ENCODE data around the gene LYPD6B. TPM values are rescaled to one million over a fixed set of nuclear protein-coding genes. Genes with fewer than 3 reads are reported as not detected.

Gene LYPD6B
- total RNA-seq, 1 donor, result 2.5 TPM

GRCh38 chr2:149192427-149192826 is 153.9 kb downstream of the LYPD6B start:
- Histone ChIP-seq H3K4me3 (ENCODE audit: insufficient read depth, low read length) (no peak overlapping the region), H3K27me3 (ENCODE audit: insufficient read depth, low read length) (no peaks in the 10 kb centered on the region), H3K27ac (ENCODE audit: low read depth, low read length) (no peak overlapping the region), H3K4me2 (ENCODE audit: insufficient read depth, low read length) (no peak overlapping the region), H3K36me3 (ENCODE audit: insufficient read depth, low read length) (no peaks in the 10 kb centered on the region), H3K79me2 (ENCODE audit: insufficient read depth, low read length) (no peaks in the 10 kb centered on the region), H4K20me1 (ENCODE audit: insufficient read depth, low read length) (no peaks in the 10 kb centered on the region), H3K9me3 (ENCODE audit: low read depth, low read length) (no peaks in the 10 kb centered on the region), H2AFZ (ENCODE audit: low read length) (no peak overlapping the region), H3K4me1 (ENCODE audit: insufficient read depth, low read length) (no peaks in the 10 kb centered on the region)
- TF ChIP-seq CTCF (IDR thresholded peaks at IDR 0.05; ENCODE audit: extremely low read depth, low read depth, low read length), result no peak
- DNase-seq (ENCODE audit: insufficient read length, low spot score, missing footprints), result no peak

- no peak overlapping the region for H3K4me3 ChIP-seq (ENCODE audit: insufficient read depth, low read length)
- no peak overlapping the region for H3K27ac ChIP-seq (ENCODE audit: low read depth, low read length)
- TF ChIP-seq CTCF (IDR thresholded peaks at IDR 0.05; ENCODE audit: extremely low read depth, low read depth, low read length), result no peak
- H3K79me2 ChIP-seq (ENCODE audit: insufficient read depth, low read length), result no peaks in the 10 kb centered on the region
- H3K9me3 ChIP-seq (ENCODE audit: low read depth, low read length), result no peaks in the 10 kb centered on the region
- no peak overlapping the region for H3K4me2 ChIP-seq (ENCODE audit: insufficient read depth, low read length)
- H3K27me3 ChIP-seq (ENCODE audit: insufficient read depth, low read length), result no peaks in the 10 kb centered on the region
- H3K4me1 ChIP-seq (ENCODE audit: insufficient read depth, low read length), result no peaks in the 10 kb centered on the region
- H4K20me1 ChIP-seq (ENCODE audit: insufficient read depth, low read length), result no peaks in the 10 kb centered on the region
- no peaks in the 10 kb centered on the region for H3K36me3 ChIP-seq (ENCODE audit: insufficient read depth, low read length)
- DNase-seq (ENCODE audit: insufficient read length, low spot score, missing footprints), result no peak
- no peak overlapping the region for H2AFZ ChIP-seq (ENCODE audit: low read length)
Measured at GRCh38 chr2:149200109-149200520, 161.6 kb downstream of the LYPD6B start.

- no peak for TF ChIP-seq CTCF (IDR thresholded peaks at IDR 0.05; ENCODE audit: extremely low read depth, low read depth, low read length)
- Histone ChIP-seq H3K4me3 (ENCODE audit: insufficient read depth, low read length) (no peak overlapping the region), H3K36me3 (ENCODE audit: insufficient read depth, low read length) (no peaks in the 10 kb centered on the region), H3K4me1 (ENCODE audit: insufficient read depth, low read length) (no peaks in the 10 kb centered on the region), H3K27me3 (ENCODE audit: insufficient read depth, low read length) (no peaks in the 10 kb centered on the region), H3K79me2 (ENCODE audit: insufficient read depth, low read length) (no peaks in the 10 kb centered on the region), H2AFZ (ENCODE audit: low read length) (no peak overlapping the region), H3K27ac (ENCODE audit: low read depth, low read length) (no peak overlapping the region), H3K9me3 (ENCODE audit: low read depth, low read length) (no peaks in the 10 kb centered on the region), H3K4me2 (ENCODE audit: insufficient read depth, low read length) (no peak overlapping the region), H4K20me1 (ENCODE audit: insufficient read depth, low read length) (no peaks in the 10 kb centered on the region)
- DNase-seq (ENCODE audit: insufficient read length, low spot score, missing footprints), result no peak
Measured at GRCh38 chr2:149204686-149205085, 166.2 kb downstream of the LYPD6B start.

GRCh38 chr2:149205143-149205542 is 166.6 kb downstream of the LYPD6B start:
- Histone ChIP-seq H3K4me2 (ENCODE audit: insufficient read depth, low read length) (no peak overlapping the region), H3K27me3 (ENCODE audit: insufficient read depth, low read length) (no peaks in the 10 kb centered on the region), H3K27ac (ENCODE audit: low read depth, low read length) (no peak overlapping the region), H4K20me1 (ENCODE audit: insufficient read depth, low read length) (no peaks in the 10 kb centered on the region), H2AFZ (ENCODE audit: low read length) (no peak overlapping the region), H3K79me2 (ENCODE audit: insufficient read depth, low read length) (no peaks in the 10 kb centered on the region), H3K4me3 (ENCODE audit: insufficient read depth, low read length) (no peak overlapping the region), H3K4me1 (ENCODE audit: insufficient read depth, low read length) (no peaks in the 10 kb centered on the region), H3K36me3 (ENCODE audit: insufficient read depth, low read length) (no peaks in the 10 kb centered on the region), H3K9me3 (ENCODE audit: low read depth, low read length) (no peaks in the 10 kb centered on the region)
- TF ChIP-seq CTCF (IDR thresholded peaks at IDR 0.05; ENCODE audit: extremely low read depth, low read depth, low read length), result no peak
- DNase-seq (ENCODE audit: insufficient read length, low spot score, missing footprints), result no peak

Measured in osteoblast (primary cell).